NCI-H187 treated with DMSO at 0.1 percent for 48 hours (cell line): ENCODE measurements around the gene RNF169.
"Not testable (repeated sequence)": the region's sequence is repeated elsewhere in the genome, so short reads cannot be mapped to it uniquely, and the experiment has no call there.

Experiments used
- DNase-seq: peaks from one replicate; lab custom pipeline; 2025; lab: John Stamatoyannopoulos, UW

The RNF169 gene

DNA sequence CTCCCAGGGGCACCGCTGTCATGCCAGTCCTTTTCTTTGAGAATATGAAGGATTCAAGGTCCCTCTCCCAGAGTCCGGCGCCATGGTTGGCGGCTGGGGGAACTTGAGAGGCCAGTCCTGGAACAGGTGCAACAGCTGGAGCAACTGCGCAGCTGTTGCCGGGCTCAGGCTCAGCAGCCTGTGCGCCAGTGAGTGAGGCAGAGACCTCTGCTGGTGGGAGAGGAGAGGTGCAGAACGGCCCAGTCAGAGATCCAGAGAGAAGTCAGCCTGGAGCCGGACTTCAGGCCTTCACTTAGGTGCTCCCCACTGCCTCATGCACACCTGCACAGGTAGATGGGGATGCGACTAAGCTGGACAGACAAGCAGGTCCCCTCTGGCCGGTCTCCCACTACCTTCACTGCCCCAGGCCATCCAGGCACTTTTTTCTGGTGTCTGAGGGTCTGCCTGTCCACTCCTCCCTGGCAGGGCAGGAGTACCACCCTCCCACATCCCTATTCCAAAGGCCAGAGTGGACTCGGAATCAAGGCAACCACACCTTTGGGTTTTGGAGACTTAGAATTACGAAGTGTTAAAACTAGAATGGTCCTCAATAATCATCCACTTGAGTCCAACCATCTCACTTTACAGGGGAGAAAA lies 22.0 kb upstream of the RNF169 start:
- DNase-seq: peak; percentile 10

DNA sequence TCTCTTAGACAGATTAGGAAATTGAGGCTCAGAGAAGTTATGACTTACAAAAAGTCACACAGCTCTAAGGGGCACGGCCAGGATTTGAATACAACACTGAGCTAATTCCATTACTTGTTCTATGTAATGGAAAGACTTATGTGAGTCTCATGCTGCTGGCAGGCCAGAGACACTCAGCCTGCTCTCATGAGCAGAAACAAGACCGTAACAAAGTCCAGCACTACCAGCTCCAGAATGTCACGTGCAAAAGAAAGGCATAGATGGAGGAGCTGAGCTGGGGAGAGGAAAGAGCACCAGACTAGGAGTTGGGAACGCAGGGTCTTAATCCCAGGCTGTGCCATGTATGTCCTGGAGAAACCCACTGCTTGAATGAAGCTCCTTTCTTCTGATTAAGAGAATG lies 19.3 kb upstream of the RNF169 start:
- DNase-seq: no peak

DNA sequence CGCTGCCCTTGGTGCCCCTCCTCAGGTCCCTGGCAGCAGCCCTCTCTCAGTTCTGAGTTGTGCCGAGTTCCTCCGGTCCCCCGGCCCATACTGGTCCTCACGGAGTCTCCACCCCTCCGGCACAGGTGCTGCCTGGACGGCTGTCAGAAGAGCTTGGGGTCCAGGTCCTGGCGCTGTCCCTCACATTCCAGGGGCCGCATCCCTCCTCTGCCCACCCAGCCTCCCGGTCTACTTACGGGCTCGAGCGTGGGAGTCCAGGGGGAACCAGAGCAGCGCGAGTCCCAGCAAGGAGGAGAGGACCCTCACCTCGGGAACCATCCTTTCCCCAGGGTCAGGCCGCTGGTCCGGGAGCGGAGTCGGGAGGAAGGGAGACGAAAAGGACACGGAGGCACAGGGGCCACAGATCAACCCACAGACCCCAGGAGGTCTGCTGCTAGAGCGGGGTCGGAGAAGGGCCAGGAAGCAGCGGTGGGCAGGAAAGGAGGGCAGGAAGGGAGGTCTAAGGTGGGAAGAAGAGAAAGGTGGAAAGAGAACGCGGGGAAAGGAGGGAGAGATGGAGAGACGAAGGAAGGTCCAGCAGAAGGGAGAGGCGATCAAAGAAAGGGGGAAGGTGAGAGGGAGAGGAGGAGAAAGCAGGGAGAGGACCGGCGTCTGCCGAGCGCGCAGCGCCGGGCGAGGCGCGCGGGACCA lies 17.9 kb upstream of the RNF169 start:
- DNase-seq: no peak

DNA sequence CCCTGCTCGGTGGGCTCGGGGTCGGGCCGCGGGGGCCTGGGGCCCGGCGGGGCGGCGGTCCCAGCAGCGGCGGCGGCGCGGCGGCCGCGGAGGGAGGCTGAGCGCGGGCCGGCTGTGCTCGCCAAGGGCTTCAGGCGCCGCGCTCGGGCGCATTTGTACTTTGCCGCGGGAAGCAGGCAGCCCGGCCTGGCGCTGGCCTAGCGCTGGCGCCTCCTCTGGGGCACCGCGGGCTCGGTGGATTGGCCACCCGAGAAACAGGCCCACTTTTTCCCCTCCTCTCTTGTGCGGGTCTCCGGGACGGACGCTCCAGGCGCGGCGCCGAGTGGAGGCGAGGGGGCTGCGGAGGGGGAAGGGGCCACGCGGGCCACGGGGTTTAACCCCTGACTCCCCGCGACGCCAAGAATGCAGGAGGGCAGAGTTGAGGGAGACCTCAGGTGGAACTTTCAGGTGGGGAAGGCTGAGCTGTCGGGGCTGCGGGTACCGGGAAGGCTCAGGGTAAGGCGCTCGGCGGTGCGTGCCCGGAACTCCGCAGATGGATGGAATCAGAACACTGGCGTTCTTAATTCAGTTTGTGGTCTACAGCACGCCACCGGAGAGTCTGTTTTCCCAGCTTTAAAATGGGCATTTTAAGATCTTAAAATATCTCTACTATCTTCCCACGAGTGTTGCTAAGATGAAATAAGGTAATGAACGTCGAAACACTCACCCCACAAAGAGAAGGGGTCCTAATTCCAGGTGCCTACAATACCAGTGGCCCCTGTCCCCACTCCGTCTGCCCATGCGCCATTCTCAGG lies 17.2 kb upstream of the RNF169 start, which contains the start of gene CHRDL2:
TSS of gene CHRDL2 (minus strand) at position 126 of the 794 bp plus-strand sequence. CDS start 538 bp downstream, outside the sequence.
- no peak for DNase-seq

DNA sequence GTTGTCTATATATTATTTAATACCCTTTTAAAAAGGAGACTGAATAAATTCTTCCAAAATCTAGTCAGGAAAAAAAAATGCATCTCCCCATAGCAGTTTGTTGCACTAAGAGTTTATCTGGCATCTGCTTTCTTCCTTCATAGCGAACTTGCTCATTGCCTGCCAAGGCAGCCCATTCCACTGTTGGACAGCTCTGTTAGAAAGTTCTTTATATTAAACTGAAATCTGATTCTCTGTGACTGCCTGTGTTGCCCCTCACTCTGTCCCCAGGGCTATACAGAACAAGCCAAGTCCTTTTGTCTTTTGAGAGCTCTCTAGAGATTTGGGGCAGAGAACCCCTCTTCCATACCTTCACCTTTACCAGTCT lies 14.1 kb upstream of the RNF169 start:
- no peak for DNase-seq

DNA sequence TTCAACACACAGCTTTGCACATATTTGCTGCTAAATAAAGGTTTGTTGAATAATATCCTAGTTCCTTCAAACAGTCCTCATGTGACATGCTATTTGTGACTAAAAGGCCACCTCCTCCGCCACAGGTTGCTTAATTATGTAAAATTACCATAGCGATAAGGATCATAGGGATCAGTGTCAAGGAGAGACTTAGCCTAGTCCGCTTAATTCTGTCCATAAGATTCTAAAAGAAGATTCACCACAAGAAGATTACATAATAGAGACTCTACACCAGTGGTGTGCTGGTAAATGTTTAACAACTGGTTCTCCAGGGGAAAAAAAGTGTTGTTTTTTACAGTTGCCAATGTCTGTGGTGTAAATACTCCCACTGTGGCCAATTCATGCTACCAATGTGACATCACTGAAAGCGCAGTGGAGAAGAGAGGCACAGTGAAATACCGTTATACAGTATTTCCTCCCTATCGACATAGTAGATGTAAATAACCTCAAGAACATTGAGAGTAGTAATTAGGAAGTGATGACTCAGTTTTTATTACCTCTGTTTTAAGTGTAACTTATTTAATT lies 13.2 kb upstream of the RNF169 start:
- DNase-seq: no peak

DNA sequence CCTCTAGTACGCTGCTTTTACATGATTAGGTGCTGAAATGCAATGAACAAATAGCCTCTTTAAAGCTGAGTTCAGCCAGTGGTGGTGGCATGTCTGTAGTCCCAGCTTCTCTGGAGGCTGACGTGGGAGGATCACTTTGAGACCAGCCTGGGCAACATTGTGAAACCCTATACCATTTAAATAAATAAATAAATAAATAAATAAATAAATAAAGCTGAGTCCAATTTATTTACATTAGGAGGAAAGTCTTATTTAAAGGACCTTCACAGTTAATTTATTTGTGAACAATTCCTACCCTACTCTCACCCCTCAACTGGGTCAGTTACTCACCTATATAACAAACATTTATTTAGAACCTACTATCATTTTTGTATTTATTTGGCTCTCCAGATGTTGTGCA lies 12.6 kb upstream of the RNF169 start:
- no peak for DNase-seq

DNA sequence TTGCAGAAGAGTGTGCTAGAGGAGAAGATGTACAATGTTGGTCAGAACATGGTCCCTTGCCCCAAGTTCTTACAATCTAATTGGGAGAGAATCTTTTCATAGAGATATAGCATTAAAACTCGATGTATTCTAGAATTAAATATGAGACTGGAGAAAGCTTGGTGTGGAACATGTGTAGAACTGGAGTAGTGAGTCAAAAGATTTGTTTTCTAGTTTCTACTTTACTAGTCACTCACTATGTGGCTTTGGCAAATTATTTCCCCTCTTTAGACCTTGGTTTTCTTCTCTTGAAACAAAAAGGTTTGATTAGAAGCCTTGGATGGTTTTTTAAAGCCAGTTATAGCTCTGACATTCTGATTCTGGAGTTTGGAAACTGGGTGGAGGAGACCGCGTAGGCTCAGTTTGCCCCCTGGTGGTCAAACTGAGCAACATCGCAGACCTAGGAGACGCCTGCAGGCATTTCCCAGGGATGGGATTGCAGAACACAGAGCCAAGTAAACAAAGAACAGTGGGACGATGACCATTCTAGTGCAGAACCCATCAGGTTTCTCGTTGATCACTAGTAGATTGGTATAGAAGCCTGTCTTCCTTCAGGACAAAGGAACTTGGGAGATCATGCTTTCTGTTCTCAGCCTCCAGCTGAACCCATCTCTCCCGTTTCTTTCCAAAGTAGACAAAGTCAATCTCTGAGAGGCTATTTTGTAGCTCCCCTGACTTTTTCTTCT lies 8.9 kb upstream of the RNF169 start:
- no peak for DNase-seq

DNA sequence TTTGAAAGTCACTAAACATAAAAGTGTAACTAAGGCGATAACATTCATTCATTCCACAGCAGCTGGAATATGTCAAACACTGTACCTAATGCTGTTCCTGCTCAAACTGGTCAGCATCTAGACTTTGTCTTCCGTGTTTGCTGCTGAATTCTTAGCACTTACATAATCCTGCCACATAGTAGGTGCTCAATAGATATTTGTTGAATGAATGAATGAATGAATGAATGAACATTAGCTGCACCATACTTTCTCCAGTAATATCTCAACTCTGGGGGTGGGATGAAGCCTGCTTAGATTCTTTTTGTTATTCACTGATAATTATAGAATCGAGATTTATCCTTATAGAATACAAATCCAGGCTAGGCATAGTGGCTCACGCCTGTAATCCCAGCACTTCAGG lies 6.6 kb upstream of the RNF169 start:
- no peak for DNase-seq

DNA sequence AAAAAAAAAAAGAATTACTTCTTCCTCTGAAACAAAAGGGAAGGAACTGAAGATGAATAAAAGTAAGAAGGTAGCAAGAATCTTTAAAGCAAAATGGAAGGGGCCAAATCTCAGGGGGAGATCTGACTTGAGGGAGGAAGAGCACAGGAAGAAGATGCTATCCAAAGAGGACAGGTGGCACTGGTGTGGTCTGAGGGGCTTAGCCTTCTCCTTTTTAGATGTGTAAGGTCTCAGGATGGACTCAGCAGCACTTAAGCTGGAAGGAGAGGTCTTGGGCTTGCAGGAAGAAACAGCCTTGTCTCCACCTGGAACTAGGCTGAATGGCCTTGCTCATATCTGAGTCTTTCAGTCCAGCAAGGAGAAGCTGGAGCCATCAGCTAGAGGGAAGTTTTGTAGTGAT lies 5.0 kb upstream of the RNF169 start:
- no peak for DNase-seq

DNA sequence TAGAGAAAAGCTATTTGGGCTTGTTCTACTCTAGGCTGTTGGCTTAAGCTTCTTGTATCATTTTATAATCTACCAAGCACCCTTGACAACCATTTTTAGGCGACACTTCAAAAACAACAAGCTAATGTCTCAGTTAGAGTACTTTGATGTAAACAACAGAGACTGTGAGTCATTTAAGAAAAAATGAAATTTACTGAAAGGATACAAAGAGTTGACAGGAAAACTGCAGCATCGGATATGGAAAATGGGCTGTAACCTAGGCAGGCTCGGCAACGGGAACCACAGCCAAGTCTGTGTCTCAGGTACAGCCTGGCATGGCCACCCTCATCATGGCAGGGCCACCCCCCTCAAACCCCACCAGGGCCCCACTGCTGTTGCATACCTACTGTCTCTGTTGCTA lies 4.4 kb upstream of the RNF169 start:
- DNase-seq: no peak

DNA sequence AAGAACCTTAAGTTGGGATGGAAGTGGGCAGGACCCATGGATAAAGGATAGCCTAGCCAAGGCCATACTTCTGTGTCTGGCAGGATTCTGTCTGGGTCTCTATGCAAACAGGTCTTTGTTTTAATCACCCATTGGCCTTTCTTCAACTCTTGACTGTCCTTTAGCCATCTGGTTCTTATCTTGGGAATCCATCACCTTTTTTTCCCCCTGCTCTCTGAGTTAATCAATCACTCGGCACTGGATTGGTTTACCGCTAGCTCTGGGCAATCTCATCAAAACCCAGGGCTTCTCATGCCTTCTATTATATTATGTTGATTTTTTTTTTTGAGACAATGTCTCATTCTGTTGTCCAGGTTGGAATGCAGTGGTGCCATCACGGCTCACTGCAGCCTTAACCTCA lies 1.8 kb upstream of the RNF169 start:
- DNase-seq: no peak

DNA sequence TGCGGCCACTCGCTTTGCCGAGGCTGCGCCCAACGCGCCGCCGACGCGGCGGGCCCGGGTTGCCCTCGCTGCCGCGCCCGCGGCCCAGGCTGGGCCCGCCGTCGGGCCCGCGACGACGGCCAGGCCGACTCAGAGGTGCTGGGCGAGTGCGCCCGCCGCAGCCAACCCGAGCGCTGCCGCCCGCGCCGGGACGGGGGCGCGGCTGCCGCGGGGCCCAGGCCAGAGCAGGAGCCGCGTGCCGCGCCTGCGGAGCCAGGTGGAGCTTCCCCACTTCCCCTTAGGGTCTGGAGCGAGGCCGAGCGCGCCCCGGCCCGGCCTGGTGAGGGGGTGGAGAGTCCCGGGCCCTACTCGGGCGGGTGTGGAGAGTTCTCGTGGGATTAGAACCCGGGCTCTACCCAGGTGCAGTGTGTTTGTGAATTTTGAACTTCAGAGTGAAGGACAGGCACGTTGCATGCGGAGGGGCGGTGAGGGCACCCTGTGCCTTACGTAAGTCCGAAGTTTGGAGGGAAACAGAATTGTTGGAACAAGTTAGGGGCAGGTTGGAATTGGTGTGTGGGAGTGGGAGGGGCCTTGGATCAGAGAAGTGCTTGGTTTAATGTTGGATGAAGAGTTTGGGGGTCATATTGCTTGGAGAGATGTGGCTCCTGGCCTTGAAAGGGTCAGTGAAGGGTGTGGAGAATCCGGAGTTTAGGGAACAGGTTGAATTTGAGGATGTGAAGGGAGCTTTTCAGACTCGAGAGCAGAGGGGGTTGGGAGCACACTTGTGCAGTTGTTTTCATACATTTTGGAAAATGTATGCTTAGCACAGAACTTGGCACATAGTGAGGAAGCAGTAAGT lies 697 bp downstream of the RNF169 start:
- DNase-seq: no peak

DNA sequence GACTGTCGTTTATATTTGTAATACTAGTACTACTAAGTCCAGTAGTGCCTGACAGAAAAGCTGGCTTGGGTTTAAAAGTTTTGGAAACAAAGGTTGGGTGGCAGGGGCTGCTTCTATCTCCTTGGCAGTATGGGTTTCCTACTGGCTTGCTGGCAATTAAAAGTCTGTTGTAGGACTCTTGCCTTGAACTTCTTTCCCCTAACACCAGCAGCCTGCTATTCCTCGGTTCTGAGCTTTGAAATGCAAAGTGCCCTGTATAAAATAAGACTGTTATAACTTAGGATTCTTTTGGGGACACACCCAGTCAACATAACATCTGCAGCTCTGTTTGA lies 1.3 kb downstream of the RNF169 start:
- DNase-seq: no peak

DNA sequence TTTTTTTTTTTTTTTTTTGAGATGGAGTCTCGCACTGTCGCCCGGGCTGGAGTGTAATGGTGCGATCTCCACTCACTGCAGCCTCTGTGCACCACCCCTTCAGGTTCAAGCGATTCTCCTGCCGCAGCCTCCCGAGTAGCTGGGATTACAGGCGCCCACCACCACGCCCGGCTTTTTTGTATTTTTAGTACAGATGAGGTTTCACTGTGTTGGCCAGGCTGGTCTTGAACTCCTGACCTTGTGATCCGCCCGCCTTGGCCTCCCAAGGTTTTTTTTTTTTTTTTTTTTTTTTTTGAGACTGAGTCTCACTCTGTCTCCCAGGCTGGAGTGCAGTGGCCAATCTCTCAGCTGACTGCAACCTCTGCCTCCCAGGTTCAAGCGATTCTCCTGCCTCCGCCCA lies 1.9 kb downstream of the RNF169 start:
- DNase-seq: not testable (repeated sequence)

DNA sequence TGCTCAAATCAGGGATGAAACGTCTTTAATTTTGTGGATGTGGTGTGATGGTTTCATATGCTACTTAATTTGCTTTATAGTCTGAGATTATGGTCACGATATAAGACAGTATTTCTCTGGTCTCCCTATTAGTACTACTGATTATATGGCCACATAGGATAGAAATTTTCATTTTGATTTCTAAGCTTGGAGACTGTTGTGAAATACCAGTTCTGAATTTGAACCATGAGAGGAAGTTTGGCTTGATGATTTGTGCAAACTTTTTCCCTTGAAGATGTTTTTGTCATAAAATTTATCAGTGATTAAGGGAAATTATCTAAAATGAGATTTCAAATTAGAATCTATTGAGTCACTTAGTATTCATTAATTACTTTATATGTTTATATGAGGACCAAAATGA lies 2.7 kb downstream of the RNF169 start:
- DNase-seq: no peak

DNA sequence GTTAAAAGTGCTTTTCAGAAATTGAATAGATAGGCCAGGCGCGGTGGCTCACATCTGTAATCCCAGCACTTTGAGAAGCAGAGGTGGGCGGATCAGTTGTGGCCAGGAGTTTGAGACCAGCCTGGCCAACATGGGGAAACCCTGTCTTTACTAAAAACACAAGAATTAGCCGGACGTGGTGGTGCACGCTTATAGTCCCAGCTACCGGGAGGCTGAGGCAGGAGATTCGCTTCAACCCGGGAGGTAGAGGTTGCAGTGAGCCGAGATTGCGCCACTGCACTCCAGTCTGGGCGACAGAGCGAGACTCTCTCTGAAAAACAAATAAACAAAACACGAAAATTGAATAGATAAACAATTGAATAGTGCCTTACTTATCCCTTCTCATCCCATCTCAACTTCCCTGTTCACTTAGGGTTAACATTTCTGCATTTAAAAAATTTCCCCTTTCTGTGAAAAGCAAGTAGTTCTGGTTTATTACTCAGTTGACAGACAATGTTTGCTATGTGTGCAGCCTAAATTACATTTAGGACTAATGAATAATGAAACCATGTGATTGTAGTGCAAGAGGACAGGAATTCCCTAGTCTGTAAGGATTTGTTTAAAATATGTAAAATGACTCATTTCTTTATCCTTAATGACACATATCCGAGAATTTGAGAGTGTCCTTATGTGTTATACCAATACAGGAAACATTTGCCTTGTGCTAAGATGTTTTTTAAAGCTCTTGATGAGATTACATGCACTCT lies 6.0 kb downstream of the RNF169 start:
- no peak for DNase-seq

DNA sequence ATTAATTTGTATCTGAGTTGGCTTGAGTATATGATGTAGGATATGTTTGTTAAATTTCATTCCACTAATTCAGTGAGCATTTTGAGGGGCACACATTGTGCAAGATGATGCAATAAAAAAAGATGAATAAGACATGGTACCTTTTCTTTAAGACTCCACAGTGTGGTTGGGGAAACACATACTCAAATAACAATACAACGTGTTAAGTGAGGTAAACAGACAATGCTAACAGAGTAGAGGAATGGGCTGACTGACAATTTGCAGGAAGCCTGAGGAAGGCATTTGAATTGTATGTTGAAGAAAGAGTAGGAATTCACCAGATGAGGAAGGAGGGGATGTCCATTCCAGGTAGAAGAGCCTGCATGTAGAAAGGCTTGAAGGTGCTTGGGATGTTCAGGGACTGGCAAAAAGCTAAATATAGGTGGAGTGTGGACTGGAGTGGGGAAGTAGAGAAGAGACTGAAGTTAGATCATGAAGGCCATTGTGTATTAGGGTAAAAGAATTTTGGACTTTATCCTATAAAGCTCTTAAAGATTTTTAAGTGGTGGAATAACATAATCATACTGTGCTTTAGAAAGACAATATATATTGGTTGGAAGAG lies 6.8 kb downstream of the RNF169 start:
- DNase-seq: no peak

DNA sequence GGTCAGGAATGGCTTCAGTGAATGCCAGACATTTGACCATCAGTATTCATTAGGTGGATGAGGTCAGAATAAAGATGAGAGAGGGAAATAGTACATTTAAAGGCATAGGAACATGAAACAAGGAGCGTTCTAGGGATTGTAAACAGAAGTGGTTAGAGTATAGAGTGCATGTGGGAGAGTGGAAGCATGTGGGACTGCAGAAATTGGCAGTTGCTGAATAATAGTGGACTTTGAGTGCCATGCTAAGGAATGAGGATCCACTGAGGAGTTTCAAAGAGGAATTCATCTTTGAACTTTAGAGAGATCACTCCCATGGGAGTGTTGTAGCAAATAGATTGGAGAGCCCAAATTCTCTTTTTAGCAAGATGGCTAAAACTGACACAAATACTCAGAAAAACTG lies 7.9 kb downstream of the RNF169 start:
- DNase-seq: no peak

DNA sequence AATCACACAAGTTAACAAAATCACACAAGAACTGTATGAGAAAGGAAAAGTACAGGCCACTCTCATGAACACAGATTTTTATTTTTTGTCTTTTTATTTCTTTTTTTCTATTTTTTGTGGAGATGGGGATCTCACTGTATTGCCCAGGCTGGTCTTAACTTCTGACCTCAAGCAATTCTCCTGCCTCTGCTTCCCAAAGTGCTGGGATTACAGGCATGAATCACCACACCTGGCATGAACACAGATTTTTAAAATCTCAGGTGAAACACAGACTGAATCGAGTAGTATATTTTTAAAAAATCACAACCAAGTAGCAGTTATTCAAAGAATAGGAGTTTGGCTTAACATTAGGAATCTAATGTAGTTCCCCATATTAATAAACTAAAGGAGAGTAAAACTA lies 18.3 kb downstream of the RNF169 start:
- DNase-seq: no peak
